Measurements from ENCODE around the gene EPHB4. TPM values are rescaled to one million over a fixed set of nuclear protein-coding genes. Genes with fewer than 3 reads are reported as not detected.

The EPHB4 gene
- total RNA-seq: 389 and 468 TPM in 2 replicates

DNA sequence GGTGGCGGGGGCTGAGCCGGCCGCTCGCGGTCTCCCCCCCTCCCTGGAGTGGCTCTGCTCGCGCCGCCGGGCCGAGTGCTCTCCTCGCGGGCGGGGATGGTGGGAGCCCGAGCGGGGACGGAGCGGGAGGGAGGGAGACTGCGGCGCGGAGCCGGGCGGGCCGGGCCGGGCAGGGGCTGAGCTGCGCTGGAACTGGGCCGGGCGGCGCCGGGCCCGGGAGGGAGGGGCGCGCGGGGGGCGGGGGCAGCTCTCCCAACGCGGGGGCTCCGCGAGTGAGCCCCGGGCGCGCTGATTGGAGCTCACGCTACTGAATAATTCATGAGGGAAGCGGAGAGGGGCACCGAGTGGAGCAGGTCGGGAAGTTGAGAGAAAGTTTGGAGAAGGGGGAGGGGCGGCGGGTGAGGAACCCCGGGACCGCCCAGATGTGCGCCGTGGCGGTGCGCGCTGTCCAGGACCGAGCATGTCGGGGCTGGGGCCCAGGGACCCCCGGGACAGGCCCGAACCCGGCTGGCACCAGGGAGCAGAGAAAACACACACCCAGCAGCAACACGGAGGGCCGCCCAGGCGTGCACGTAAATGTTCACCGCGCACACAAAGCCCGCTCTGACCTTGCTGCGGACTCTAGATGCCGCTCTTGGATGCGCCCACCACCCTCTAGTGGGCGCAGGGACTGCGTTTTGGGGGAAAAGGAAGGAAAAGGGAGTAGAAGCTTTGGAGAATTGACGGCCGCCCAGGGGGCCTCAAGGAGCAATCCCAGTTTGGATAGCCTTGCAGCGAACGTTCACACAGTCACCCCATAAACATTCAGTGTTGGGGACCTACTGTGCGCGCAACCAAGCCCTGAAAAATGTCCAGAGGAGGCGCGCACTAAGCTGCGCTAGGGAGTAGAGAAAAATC, at the start of gene EPHB4:
Gene EPHB4, minus strand, starts transcription at position 194 of the 897 bp plus-strand sequence. CDS start 493 bp downstream, outside the sequence.

DNA sequence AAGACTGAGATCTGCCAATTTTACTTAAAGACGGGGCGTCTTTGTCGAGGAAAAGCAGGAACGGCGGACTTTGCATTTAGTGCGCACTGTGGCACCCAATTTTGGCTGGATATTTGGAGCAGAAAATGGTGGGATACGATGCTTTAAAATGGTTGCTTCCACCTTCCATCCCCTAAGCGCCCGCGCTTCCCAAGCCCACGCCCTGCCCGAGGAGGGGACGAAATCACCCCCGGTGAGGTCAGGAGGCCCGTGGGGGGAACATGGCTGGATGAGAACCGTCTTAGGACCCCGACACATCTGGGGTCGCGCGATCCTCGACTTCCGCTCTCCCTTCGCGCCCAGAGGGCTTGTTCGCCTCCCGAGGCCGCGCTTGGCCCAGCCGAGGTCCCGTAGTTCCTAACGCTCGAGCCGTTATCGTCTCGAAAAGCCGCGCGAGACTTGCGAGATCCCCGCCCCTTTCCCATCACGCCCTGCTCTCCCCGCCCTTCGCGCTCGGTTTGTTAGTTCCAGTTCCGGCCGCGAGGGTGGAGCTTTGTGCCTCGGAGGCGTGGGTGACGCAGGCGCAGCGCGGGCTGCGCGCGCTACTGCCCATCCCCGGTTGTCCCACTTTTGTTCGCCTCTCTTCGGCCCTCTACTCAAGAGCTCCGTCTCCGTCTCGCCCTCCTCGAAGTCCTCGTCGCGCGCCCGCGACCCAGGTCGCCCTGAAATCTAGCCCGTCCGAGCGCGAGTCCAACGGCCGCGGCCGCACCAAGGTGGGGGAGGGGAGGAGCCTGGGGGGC, 47.4 kb upstream of the EPHB4 start, which contains the start of gene SRRT:
Gene SRRT, plus strand, starts transcription at position 527 of the 779 bp plus-strand sequence. CDS start 488 bp downstream, outside the sequence.

DNA sequence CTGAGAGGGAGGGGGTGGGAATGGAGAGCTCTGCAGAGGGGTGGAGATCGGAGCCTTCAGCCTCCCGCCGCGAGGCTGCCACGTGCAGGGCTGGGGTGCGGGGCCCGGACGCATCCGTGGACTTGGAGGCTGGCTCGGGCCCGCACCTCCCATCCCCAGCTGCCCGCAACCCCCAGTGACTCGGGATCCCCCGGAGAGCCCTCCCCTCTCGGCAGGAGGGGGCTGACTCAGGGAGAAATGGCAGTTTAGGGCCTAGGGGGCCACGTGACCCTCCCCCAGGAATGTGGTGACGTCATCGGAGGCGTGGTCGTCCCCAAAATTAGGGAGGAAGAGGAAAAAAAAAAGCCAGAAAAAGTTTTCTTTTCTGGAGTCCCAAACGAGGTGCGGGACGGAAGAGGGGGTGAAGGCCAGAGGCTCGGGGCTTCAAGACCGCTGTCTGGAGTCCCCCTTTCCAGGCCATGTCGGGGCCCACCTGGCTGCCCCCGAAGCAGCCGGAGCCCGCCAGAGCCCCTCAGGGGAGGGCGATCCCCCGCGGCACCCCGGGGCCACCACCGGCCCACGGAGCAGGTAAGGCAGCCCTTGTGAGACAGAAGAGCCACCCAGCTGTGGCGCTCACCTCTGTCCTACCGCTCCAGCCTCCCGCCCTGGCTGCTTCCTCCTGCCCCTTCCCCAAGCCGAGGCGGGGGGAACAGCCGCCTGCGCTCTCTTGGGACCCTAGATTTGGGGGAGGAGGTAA, 39.9 kb upstream of the EPHB4 start, which contains the start of gene TRIP6:
Gene TRIP6, plus strand, starts transcription at position 348 of the 736 bp plus-strand sequence. Its CDS starts 111 bp downstream, at position 459.

DNA sequence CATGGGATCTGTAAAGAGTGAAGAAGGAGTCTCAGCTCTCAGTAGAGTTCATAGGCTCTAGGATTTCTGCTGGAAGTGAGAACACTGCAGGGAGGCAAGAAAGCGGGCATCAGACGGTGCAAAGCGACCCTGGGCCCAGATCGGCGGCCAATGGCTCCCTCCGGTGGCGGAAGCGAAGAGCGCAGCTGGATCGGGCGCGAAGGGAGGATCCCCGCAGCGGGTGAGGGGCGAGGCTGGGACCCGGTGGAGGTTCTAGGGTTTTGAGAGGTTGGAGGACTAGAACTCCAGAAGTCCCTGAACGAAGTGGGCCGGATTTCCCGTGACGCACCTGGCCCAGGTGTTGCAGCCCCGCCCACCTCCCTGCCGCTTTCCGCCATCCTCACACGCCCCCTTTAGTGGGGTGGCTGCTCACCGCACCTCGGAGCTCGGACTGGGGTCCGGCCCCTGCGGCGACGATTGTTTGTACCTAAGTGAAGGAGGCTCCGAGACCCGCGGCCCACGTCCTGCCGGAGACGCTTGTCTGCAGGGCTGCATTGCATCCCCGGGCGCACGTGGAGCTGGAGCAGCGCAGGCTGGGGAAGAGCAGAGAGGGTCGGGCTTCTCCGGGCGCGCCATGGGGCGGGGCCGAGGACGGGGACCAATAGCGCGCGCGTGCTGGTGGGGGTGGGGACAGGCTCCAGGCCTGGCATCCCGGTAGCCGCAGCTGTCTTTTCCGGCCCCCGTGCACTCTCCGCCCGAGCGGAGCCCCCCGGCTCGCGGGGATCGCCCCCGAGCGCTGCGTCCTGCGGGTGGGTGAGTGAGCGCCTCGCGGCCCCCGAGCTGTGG, 24.9 kb upstream of the EPHB4 start, which contains the start of gene SLC12A9:
Gene SLC12A9, plus strand, starts transcription at position 666 of the 825 bp plus-strand sequence. CDS start 1,485 bp downstream, outside the sequence.

Small RNA genes within 50 kb of the gene (small RNA-seq; reads per million reads assigned to genes)
- not detected for gene RN7SL750P

Other genes with a start within 250 kb of the EPHB4 start
- gene LRCH4, start 241.4 kb downstream of the EPHB4 start, total RNA-seq: 21.2 and 24.6 TPM in 2 replicates
- 0.19 and 0.65 TPM in 2 replicates for gene FBXO24, start 241.2 kb downstream of the EPHB4 start, total RNA-seq
- gene PCOLCE, start 225.2 kb downstream of the EPHB4 start, total RNA-seq: 0.38 and 1.6 TPM in 2 replicates
- gene MOSPD3, start 215.0 kb downstream of the EPHB4 start, total RNA-seq: 12.0 and 14.4 TPM in 2 replicates
- under 0.01 and 0.38 TPM in 2 replicates for gene TFR2, start 186.0 kb downstream of the EPHB4 start, total RNA-seq
- not detected in 2 replicates for gene ACTL6B, start 171.1 kb downstream of the EPHB4 start, total RNA-seq
- gene GNB2, start 153.8 kb downstream of the EPHB4 start, total RNA-seq: 122 and 150 TPM in 2 replicates
- gene GIGYF1, start 133.3 kb downstream of the EPHB4 start, total RNA-seq: 22.8 and 26.1 TPM in 2 replicates
- 39.2 and 43.6 TPM in 2 replicates for gene POP7, start 121.4 kb downstream of the EPHB4 start, total RNA-seq
- not detected in 2 replicates for gene EPO, start 107.1 kb downstream of the EPHB4 start, total RNA-seq
- gene ZAN, start 93.9 kb downstream of the EPHB4 start, total RNA-seq: not detected in 2 replicates
- 36.6 and 43.1 TPM in 2 replicates for gene SLC12A9, start 25.2 kb upstream of the EPHB4 start, total RNA-seq
- 92.8 and 104 TPM in 2 replicates for gene TRIP6, start 39.9 kb upstream of the EPHB4 start, total RNA-seq
- gene SRRT, start 47.6 kb upstream of the EPHB4 start, total RNA-seq: 47.6 and 59.8 TPM in 2 replicates
- gene UFSP1, start 62.2 kb upstream of the EPHB4 start, total RNA-seq: 2.5 and 2.9 TPM in 2 replicates
- 1.1 and 2.0 TPM in 2 replicates for gene ACHE, start 68.4 kb upstream of the EPHB4 start, total RNA-seq
- gene MUC3A, start 122.0 kb upstream of the EPHB4 start, total RNA-seq: under 0.01 TPM in 1 of 2 replicates, not detected in the other
- gene MUC12, start 142.0 kb upstream of the EPHB4 start, total RNA-seq: not detected in 2 replicates
- not detected in 2 replicates for gene MUC17, start 192.6 kb upstream of the EPHB4 start, total RNA-seq